Thyroid gland (tissue), 4 donors: Measurements from ENCODE around the gene AP2A2.

Experiments
- CTCF ChIP-seq, 6 experiments: fragments of 200-600 bp in 3 of 6; fragments of 450-650 bp in 3 of 6; sonication (generic) in 3 of 6; IDR thresholded peaks; one replicate each; pipeline ENCODE4 v1.5.1; 2016 to 2019; ENCODE audit warnings: antibody characterized with exemption in 6 of 6, mild to moderate bottlenecking in 2 of 6, inconsistent platforms in 1 of 6, moderate library complexity in 1 of 6
- POLR2A ChIP-seq, 2 donors: fragments of 450-650 bp; IDR thresholded peaks; one replicate each; pipeline ENCODE4 v1.6.1; 2017; ENCODE audit warnings: antibody characterized with exemption in 2 of 2, mild to moderate bottlenecking in 2 of 2, moderate library complexity in 1 of 2

- TF ChIP-seq CTCF (IDR thresholded peaks at IDR 0.05) (no peak), POLR2A (IDR thresholded peaks at IDR 0.05) (no peak)
Observed at GRCh38 chr11:1041149-1041467, 115.4 kb downstream of the AP2A2 start.
